ENCODE data around the gene TP53BP2.

- TF ChIP-seq CTCF (IDR thresholded peaks at IDR 0.05; ENCODE audit: insufficient read depth, low read depth, low read length) (no peak), EZH2 (IDR thresholded peaks at IDR 0.05; ENCODE audit: insufficient read depth, low read length) (no peak)
Observed at GRCh38 chr1:223729906-223730305, 115.8 kb downstream of the TP53BP2 start.

Measured in astrocyte (in vitro differentiated cells and primary cell).